Hematopoietic multipotent progenitor cell treated with erythropoietin and hydrocortisone succinate and interleukin-3 and kit ligand, for 4 days (in vitro differentiated cells): ENCODE data around the gene CTNNA1.

Experiments used
- DNase-seq: peaks from one replicate; pipeline ENCODE4 v3.0.0-alpha.2; 2015

CTNNA1 gene

DNA sequence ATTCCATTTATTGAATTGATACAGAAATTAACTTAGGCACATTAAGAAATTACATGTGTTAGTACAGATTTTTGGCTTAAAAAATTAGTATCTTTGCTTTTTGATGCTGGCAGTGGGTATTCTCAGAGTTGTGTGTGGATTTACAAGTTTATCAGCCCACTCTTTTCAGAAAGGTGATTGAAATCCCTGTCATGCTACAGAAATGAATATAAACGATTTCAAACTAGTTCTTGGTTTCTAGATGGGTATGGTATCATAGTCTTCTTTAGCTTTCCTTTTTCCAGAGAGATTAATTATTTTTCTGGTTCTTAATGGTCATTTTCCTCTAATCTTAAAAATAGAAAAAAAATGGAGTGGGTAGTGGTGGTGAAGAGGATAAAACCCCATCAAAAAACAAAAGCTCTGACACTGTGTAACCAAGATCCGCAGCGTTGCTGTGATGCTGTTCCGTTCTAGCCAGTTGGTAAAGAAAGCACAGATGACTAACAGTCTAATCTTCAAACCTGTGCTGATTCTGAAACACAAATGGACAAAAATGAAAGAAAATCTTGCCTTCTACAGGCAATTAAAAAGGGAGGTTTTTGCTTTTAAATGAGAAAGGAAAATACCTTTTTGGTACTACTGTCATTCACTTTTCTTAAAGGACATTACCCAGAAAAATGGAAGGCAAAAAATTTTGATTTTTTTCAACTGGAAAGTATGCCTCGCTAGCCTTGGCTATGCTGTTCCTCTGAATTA, 116.7 kb downstream of the CTNNA1 start:
- no peak for DNase-seq

GRCh38 chr5:138870611-138871010, 117.4 kb downstream of the CTNNA1 start:
- no peak for DNase-seq

DNA sequence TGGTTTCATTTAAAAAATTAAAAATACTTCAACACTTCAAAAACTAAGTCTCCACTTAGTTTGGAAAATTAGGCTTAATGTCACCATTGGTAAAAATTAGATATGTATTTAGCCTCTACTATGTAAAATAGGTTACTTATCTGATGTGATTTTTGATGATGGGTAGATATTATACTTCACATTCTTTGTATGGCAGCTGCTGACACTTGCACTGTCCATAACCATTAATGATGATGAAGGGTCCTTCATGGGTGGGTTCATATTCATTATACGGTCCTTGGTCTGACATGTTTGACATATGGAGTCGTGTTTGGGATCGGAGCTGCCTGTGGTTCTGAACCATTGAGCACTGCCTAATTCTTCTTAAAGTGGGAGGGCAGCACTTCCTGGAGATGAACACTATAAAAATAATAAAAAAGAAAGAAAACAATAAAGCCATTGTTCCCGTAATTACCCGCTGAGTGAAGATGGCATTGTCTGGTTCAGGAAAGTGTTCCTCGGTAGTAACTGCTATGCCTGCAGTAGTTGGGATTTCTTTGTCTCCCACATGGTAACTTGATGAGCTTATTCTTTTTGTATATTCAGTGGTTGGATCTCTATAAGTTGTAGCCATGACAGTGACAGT, 119.7 kb downstream of the CTNNA1 start:
- no peak for DNase-seq

DNA sequence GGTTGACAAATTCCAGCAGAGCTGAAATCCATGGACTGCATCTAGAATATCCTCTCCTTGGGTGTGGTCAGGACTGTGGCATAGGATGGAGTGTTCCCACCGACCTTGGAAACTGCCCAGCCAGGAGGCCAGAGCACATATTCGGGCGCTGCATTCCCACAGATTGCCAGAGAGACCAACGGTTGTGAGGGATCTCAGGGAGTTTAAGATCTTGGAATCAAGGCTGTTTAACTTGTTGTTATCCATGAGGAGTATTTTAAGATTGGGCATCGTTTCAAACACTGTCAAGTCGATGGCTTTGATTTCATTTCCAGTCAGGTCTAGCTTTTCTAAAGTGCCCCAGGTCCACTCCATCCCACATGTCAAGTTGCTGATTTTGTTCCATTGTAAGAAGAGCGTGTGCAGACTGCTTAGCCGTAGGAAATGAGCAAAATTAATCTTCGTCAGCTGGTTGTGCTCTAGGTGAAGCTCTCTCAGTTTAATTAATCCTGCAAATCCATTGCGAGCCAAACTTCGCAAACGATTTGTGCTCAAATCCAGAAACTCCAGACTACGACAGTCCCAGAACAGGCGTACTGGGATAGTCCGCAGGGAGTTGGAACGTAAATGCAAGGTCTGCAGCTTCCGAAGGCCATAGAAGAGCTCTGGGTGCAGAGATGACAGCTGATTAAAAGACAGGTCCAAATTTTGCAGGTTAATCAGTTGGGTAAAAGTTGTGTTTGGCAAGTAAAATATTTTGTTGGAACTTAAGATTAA, 120.4 kb downstream of the CTNNA1 start:
- no peak for DNase-seq

DNA sequence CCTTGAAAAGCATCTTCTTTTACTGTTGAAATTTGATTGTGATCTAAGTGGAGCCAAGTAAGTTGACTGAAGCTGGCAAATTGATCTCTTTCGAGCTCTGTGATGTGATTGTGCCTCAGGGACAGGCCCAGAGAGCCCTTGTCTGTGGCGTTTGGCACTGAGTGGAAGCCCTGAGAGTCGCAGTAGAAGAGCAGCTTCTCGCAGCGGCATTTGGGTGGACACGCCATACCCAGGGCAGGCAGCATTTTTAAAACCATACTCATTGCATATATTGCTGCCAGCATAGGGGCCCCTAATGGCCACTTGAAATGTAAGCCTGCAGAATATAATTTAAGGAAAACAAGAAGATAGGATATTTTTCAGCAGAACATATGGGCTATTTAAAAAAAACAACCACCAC, 121.0 kb downstream of the CTNNA1 start:
- no peak for DNase-seq

DNA sequence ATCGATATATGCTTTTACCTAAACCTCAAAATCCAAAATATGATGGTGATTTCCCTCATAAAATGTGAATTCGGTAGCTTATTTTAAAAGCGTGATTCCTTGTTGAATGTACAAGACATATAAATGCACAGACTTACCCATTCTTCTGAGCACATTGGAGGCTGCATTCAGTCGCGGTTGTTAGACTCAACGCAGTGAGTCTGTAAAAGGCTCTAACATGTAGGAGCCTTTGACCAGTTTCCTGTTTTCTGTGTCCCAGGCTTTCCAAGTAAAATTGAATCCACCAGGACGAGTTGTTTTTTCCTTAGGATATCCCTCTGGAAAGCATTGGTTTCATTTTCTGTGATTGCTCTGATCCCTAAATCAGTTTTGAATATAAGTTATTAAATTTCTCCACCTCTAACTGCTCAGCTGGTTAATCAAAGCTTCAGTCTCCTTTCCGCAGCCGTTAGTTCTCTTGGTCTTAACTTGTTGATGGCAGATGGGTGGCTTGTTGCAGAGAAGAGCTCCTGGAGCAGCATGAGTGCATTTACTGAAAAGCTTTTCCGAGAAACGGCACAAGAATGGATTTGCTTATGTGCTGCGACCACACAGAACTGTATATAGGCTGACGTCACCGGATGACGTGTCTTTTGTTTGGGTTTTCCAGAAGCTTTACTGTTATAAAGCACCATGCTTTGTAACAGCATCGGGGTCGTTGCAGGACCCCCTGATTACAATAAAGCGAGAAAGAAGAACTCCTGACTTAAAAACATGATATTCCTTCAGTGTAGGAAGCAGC, 121.7 kb downstream of the CTNNA1 start, which contains the start of gene LRRTM2:
TSS of gene LRRTM2 (minus strand) at position 565 of the 781 bp plus-strand sequence. CDS start at position 141, 424 bp downstream.
- DNase-seq, result no peak

GRCh38 chr5:138875552-138875875, 122.3 kb downstream of the CTNNA1 start:
- no peak for DNase-seq

DNA sequence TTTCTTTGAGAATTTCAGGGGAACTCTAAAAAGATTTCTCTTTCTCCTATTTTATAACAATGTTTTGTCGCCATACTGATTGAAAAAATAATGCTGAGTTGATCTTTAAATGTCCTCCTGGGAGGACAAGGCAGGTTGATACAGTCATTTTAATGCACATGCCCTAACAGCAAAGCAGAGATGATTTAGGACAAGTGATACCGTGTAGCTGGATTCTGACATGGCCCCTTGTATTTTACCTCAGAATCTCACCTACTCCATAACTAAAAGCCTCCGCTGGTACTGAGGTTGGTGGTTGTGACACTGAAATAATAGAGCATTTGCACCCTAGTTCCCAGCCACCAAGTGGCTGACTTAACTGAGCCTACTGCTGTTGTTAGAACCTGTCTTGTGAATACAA, 122.7 kb downstream of the CTNNA1 start:
- DNase-seq, result no peak

DNA sequence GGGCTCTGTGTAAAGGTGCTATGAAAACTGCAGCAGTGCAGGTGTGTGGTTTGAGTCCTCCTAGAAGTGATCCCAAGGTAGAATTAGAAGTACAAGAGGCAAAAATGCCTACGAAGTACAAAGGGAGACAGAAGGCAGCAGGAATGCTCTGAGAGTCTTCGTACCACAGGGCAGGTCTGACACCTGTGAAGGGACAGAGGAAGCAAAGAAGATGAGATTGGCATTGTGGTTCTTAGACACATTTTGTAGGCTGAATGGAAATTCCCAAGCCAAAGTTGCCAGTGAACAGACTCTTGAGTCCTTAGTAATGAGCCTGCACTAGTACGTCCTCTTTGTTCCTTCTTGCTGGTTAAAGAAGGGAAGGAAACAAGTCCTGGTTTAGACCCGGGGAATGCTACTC, 123.6 kb downstream of the CTNNA1 start:
- DNase-seq, result no peak

DNA sequence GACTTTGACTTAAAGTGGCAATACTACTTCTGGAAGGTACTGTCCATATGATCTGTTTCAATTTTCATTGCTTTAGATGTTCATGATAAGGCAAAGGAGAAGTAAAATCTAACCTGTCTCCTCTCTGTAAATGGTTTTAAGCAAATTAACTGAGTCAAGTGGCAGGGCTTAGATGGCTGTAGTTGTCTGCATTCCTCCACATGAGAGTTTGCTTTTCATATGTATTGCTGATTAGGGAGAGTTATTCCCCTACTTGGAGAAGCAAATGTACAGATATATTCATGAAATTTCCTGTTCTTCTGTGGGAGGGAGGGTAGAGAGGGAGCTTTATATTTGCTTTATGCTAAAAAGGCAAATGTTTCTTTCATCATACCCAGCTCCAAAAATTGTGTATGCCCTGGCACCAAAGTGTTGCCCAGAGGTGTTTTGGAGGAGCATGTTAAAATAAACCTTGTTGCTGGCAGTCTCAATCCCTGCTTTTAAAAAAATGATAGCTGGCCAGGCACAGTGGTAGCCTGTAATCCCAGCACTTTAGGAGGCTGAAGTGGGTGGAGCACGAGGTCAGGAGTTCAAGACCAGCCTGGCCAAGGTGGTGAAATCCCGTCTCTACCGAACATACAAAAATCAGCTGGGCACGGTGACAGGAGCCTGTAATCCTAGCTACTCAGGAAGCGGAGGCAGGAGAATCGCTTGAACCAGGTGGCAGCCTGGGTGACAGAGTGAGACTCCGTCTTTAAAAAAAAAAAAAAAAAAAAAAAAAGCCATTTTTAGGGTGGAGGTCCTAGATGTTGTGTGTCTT, 125.4 kb downstream of the CTNNA1 start:
- no peak for DNase-seq

GRCh38 chr5:138883211-138883610, 130.0 kb downstream of the CTNNA1 start:
- no peak for DNase-seq

DNA sequence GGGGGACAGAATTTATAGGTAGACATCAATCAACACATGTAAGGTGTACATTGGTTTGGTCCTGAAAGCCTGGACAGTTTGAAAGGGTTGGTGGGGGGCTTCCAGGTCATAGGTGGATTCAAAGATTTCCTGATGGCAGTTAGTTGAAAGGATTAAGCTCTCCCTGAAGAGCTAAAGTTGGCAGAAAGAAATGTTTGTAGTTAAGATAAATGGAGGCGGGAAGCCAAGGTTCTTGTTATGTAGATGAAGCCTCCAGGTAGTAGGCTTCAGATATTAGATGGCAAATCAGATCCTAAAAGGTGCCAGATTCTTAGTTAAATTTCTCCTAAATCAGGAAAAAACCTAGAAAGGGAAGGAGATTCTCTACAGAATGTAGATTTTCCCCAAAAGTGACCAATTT, 130.9 kb downstream of the CTNNA1 start:
- no peak for DNase-seq

- DNase-seq, result no peak
Observed at GRCh38 chr5:138884554-138884953, 131.3 kb downstream of the CTNNA1 start.

DNA sequence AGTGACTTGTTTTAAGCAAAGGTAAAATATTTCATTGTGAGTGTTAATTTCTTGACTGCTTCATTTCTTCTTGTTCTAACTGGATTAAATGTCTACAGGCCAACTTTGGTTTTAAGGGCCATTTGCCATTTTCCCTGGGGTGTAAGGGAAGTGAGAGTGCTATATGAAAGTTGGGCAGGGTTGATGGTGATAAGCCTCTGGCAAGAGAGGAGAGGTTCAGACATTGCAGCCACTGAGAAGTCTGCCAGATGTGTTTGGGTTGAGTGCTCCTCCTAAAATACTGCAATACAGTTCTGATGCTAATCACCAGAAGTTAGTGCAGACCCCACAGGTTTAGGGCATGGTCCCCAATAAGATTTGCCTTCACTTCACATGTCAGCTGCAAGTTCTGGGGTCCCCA, 136.8 kb downstream of the CTNNA1 start:
- no peak for DNase-seq

- no peak for DNase-seq
Observed at GRCh38 chr5:138890644-138891043, 137.4 kb downstream of the CTNNA1 start.

- no peak for DNase-seq
Observed at GRCh38 chr5:138895918-138896317, 142.7 kb downstream of the CTNNA1 start.

DNA sequence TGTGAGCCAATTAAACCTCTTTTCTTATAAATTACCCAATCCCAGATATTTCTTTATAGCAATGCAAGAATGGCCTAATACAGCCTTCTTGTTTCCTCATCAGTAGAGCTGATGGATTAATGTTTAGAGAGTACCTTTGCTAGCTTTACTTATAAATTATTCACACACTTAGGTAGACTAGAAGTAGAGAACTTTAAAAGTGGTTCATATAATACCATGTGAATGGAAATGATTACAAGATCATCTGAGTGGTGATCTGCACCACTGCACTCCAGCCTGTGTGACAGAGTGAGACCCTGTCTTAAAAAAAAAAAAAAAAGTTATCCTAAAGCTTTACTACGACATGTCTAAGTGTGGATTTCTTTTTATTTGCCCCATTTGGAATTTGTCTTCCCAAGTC, 145.1 kb downstream of the CTNNA1 start:
- no peak for DNase-seq

DNA sequence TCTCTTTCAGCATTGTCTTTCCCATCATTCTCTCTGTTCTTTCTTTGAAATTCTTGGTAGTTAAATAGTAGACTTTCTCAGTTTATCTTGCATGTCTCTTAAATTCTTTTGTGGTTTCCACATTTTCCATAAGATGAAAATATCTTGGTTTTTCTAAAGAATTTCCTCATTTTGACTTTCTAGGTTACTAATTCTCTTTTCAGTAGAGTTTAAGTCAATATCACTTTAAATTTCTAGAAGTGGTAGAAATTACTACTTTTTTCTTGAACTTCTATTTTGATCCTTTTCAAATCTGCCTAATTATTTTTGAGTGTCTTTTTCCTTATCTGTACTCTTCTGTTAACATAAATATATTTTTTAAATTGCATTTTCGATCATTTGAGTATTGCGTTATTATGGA, 145.5 kb downstream of the CTNNA1 start:
- no peak for DNase-seq

- peak; percentile 12 for DNase-seq
Observed at GRCh38 chr5:138900281-138900965, 147.2 kb downstream of the CTNNA1 start.

GRCh38 chr5:138901716-138902115, 148.5 kb downstream of the CTNNA1 start:
- no peak for DNase-seq

GRCh38 chr5:138903130-138903775, 150.0 kb downstream of the CTNNA1 start:
- no peak for DNase-seq
